ENCODE data around the gene TK2.

The TK2 gene

DNA sequence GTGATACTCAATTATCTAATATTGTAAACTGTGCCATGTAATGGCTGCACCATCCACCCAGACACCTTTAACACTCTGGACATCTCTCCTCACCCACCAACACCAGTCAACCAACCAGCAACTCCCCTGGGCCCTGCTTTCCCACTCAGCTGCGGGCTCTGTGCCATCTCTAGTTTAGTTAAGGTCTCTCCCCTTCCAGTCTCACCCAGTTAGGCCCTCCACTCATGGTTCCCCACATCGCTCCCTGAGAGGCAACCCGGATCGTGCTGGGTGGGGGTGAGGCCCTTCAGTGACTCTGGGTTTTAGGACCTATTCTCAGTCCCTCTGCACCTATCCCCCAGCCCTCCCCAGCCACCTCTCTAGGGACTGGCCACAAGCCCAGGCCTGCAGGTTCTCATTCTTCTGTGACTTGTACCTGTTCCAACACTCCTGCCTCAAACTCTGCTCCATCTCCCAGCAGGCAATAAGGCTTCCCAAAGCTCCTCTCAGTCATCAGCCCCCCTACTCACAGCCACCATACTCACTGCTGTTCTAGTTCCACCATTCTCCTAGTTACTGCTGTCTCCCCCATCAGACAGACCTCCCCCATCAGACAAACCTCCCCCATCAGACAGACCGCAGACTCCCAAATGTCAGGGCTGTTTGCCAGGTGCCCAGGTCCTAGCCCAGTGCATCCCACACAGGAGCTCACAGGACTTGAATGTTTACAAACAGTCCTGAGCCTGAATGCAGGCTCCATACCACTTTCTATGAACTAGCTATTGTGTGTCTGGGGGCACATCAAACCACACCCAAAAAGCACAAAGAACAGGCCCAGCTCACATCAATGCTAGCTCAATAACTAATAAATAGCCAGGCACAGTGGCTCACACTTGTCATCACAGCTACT lies 2.6 kb downstream of the TK2 start:
- DNase-seq (ENCODE audit: extremely low read depth in 1 of 2, low read depth in 1 of 2): no peak

DNA sequence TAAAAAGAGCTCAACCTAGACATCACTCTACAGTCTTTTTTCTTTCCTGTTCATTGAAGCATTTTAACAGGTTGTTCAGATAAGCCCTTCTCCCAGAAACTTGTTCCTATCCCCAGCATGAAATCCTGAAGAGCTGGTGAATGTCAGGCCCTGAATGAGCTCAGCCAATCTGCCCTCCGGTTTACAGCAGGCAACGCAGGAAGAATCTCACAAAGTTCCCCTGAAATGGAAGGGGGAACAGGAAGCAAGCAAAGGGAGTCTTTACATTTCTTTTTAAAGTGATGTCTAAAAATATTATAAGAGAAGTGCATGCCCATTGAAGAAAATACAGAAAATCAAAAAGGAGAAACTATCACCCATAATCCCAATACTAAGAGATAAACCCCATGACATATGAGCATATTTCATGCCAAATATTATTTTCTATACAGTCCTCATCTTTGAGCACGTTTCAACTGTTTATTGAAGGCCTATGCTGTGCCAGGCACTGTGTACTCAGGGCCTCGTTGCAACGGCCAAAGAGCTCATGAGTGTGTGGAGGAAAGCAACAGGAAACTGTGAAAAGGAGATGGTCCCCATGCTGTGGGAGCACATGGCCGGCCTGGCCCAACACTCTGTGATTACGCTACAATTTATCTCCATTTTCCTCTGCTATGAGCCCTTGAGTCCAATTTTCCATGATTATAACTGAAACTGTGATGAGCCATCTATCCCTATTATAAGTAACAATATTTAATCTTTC lies 5.7 kb downstream of the TK2 start:
- no peak for DNase-seq (ENCODE audit: extremely low read depth in 1 of 2, low read depth in 1 of 2)

DNA sequence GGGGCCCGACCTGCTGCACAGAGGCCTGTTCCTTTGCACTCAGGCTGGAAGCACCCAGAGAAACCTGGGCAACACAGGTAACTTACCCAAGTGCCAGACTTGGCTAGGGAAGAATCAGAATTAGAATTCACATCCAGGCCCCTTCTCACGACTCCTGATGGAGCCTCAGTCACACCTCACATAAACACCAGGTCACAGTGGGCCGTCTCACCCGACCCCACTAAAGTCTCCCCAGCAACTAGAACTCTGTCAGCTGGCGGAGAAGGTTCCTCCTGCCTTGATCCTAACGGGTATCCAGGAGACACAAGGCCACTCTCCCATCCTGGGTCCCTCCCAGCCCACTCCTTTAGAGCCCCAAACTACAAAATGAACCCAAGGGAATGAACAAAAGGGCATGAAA lies 6.4 kb downstream of the TK2 start:
- no peak for DNase-seq (ENCODE audit: extremely low read depth in 1 of 2, low read depth in 1 of 2)

DNA sequence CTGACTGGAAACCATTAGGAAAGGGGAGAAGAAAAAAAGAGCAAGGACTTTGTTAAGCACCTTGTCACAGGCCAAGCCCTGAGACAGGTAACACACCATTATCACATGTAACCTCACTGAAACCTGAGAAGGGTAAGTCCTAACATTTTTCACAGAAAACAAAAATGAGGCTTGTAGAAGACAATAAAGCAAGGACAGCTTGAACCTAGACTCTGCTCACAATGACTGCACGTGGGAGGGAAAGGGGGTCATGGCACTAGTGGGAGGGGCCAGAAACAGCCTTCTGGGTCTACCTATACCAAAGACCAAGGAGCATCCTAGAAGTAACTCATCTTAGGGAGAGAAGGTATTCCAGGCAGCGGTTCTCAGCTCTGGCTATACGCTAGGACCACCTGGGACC lies 7.5 kb downstream of the TK2 start:
- DNase-seq (ENCODE audit: extremely low read depth in 1 of 2, low read depth in 1 of 2): no peak

DNA sequence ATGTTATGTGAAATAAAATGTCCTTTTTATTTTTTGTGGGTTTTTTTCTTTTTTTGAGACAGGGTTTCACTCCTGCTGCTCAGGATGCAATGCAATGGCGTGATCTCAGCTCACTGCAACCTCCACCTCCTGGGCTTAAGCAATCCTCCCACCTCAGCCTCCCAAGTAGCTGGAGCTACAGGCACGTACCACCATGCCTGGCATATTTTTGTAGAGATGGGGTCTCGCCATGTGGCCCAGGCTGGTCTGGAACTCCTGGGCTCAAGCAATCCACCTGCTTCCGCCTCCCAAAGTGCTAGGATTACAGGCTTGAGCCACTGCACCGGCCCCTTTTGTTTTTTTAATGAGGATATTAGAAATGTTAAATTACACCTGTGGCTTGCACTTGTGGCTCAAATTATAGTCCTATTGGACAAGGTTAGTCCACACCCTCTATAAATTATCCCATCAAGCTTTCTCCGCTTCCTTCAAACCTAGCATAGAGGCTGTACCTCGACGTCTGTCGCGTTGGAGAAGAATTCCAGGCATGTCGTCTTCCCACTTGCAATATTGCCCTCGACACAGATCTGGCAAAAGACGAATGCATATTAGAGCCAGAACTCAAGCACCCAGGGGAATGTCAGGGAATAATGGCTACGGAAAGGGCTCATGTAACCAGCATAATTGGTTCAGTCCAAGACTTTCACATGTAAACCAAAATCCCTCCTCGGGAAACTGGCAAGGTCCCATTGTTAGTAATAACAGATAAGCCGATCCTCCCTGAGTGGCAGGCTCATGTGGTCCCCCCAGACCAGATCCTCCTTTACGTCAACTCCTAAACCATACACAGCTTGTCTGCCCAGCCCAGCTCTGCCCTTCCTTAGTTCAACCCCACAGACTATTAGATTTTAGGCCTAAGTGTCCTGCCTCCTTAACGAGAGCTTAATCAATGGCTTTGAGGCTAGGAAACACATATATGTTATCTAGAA lies 8.2 kb downstream of the TK2 start:
- no peak for DNase-seq (ENCODE audit: extremely low read depth in 1 of 2, low read depth in 1 of 2)

DNA sequence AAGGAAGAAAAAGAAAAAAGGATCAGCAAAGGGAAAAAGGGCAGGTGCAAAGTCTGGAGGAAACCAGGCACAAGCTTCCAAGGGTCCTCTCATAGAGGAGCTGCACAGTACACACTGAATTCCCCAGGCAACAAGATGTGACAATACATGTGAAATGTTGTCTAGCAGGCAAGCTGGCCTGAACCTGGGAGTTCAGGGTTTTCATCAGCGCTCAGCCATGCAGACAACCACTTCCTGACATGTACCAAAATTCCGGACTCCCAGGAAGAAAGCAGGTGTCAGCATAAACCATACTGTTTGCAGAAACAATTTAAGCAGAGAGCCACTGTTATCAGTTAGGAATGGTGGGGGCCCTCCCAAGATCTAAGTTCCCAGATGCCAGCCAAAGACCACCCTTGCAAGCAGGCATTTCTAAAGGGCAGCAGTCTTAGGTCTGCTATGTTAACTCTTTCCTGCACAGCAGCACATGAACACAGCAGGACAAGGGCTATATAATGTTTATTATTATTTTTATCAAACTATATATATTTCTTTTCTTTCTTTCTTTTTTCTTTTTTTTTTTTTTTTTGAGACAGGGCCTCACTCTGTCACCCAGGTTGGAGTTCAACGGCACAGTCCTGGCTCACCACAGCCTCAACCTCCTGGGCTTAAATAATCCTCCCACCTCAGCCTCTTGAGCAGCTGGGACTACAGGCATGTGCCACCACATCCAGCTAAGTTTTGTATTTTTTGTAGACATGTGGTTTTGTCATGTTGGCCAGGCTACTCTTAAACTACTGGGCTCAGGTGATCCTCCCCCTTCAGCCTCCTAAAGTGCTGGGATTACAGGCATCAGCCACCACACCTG lies 10.1 kb downstream of the TK2 start:
- DNase-seq (ENCODE audit: extremely low read depth in 1 of 2, low read depth in 1 of 2): no peak

DNA sequence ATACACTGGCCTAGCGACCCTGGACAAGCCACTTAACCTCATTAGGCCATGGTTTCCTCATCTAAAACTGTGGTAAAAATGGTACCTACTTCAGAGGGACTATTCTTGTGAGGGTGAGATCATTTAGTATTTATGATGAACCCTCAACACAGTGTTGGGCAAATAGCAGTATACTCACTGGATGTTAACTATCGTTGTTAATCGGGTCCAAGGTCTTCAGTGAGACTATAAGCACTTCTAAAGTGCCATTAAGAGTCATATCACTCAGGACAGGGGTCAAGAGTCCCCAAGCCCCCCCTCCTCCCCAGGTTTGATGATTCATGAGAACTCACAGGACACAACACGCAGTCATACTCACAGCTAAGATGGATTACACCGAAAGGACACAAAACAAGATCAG lies 11.0 kb downstream of the TK2 start:
- DNase-seq (ENCODE audit: extremely low read depth in 1 of 2, low read depth in 1 of 2): no peak

DNA sequence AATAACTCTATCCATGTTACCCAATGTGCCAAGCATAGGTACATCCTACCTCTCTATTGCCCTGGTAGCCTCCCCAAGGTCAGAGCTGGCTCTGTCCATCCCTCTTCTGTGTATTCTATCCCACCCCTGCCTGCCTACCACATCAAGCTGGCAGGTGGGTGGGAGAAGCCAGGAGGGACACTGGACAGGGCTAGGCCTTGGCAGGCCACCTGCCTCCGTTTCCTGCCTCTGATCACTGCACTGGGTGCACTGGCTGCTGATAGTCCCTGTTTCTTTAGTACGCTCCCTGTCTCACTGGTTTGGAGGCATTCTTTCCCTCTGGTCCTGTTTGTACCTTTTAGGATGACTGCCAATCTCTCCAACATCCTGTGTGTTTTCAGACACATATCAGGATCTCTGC lies 12.7 kb downstream of the TK2 start:
- DNase-seq (ENCODE audit: extremely low read depth in 1 of 2, low read depth in 1 of 2): no peak

DNA sequence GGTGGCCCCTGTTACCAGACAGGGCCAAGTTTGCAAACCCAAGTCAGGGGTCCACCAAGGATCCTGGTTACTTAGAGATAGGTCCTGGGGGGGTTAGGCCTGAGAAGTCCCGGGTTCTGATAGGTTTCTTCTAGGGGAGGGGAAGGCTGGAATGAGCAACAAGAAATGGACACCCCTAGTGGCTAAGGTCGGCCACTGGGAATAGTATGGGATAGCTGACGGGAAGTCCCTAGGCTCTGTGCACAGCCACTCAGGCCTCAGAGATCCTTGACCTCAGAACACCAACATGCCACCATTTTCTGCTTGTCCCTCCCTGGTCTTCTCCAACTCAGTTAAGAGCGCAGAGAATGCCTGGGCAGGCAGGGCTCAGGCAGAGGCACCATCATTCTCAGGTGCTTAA lies 13.4 kb downstream of the TK2 start:
- no peak for DNase-seq (ENCODE audit: extremely low read depth in 1 of 2, low read depth in 1 of 2)

DNA sequence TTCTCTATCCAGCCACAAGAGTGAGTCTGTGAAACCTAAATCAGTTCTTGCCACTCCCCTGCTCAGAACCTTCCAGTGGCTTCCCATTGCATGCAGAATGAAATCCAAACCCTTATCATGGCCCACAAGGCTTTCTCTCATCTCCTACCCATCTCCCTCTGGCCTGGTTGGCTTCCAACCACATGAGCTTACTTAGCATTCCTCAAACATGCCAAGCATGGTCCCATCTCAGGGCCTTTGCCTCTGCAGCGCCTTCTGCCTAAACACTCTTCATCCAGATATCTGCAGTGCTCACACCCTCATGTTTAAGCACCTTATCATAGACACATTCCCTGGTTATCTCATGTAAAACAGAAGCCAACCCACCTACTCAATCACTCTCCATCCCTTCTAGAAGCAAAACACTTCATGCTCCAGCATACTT lies 15.5 kb downstream of the TK2 start:
- no peak for DNase-seq (ENCODE audit: extremely low read depth in 1 of 2, low read depth in 1 of 2)

DNA sequence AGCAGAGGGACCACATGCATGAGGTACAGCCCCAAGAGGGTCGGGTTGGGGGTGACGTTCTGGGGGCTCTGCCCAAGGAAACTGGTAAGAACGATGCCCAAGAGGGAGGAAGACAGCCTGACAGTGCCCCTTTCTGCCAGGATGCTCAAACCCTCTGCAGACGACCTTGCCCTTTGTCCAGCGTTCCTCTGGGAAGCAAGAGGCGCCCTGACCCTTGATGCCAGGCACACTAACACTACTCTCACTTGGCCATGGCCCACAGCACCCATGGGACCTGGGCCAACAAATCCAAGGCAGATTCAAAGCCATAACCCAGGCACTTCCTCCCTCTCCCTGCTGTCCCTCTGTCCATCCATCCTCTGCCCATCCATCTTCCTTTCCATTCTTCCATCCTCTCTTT lies 20.4 kb downstream of the TK2 start:
- DNase-seq (ENCODE audit: extremely low read depth in 1 of 2, low read depth in 1 of 2): no peak

DNA sequence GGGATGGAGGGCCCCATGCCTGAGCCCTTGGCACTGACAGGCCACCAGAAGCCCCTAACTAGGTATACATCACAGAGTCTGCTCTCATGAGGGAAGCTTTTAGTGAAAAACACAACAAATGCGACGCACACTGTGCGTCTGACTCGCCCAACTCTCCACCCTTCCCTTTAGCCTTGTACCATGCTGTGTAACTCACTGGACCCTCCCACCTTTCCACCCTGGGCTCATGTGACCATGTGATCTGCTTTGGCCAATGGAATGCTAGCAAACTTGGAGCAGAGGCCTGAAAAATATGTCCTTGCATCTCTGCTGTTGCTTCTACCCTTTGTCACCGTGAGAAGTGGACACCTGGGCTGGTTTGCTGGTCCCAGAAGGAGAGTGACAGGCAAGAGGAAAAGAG lies 21.6 kb downstream of the TK2 start:
- DNase-seq (ENCODE audit: extremely low read depth in 1 of 2, low read depth in 1 of 2): no peak

DNA sequence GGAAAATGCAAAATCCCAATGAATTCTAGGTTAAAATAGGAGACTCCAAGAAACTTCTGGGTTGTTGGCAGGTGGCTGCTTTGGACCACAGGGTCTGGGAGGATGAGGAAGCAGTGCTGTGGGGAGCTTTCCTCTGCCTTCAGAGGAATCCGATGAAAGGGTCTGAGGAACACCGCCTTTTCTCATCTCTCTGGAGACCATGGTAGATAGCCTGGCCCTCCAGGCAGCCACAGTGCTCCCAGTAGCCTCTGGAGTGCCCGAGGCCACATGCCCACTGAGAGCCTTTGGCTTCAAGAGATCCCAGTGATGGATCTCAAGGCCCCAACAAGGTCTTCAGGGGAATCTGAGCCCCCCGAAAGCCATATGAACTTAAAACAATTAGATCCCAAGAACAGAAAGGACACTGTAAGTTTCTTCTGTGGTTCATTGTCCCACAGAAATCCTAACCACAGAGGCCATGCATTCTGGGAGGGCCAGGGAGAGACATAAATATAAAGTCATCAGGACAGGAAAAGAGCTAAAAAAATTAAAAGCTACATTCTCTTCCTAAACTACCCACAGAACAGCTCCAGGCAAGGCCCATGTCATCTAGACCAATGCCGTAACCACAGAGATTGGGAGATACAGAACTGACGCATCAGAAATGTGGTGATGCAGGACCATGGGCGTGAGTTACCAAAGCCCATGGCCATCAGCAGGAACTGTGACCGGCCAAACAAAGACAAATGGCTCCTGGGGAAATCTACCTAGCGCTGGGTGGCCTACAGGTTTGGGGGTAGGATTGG lies 24.3 kb downstream of the TK2 start:
- DNase-seq (ENCODE audit: extremely low read depth in 1 of 2, low read depth in 1 of 2): no peak

DNA sequence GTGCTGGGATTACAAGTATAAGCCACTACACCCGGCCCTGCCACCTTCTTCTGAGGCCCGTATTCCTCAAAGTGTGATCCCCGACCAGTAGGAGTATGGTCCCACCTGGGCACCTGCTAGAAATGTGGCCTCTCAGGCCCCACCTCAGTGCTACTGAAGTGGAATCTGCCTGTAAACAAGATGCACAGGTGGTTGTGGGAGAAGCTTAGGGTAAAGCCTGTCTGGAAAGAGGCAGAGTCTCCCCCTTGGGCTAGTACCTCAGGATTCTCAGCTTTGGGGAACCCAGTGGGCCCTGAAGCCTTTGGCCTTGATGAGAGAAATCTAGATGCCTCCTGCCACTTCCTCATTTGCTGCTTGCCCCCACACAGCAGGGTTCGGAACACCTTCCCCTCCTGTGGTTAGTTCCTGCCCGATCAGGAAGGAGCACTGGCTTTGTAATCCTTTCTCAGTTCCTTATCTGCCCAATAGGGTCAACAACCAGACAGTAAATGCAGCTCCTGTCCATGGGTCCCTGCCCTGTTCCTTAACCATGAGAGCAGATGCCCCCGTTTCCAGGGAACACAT lies 25.2 kb downstream of the TK2 start:
- DNase-seq (ENCODE audit: extremely low read depth in 1 of 2, low read depth in 1 of 2): no peak

DNA sequence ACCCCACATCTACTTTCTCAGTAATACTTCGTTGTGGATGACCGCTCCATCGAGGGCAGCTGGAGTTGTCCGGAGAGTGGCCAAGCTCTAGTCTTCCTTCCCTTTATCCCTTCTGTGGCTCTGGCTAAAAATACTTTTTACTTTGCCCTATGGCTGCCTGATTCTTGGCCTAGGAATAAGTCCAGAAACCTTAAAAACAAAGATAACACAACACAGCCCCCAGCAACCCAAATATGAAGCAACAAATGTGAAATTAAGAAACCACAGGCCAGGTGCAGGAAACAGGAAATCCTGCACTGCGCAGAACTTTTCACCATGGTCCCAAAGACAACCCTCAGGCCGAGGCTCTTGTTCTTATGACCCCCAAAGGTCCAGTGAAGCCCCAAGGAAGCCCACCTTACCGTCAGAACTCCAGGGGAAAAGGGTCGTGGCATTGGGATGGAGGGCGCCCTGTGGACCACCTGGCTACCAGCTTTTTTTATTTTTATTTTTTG lies 26.0 kb downstream of the TK2 start:
- no peak for DNase-seq (ENCODE audit: extremely low read depth in 1 of 2, low read depth in 1 of 2)

DNA sequence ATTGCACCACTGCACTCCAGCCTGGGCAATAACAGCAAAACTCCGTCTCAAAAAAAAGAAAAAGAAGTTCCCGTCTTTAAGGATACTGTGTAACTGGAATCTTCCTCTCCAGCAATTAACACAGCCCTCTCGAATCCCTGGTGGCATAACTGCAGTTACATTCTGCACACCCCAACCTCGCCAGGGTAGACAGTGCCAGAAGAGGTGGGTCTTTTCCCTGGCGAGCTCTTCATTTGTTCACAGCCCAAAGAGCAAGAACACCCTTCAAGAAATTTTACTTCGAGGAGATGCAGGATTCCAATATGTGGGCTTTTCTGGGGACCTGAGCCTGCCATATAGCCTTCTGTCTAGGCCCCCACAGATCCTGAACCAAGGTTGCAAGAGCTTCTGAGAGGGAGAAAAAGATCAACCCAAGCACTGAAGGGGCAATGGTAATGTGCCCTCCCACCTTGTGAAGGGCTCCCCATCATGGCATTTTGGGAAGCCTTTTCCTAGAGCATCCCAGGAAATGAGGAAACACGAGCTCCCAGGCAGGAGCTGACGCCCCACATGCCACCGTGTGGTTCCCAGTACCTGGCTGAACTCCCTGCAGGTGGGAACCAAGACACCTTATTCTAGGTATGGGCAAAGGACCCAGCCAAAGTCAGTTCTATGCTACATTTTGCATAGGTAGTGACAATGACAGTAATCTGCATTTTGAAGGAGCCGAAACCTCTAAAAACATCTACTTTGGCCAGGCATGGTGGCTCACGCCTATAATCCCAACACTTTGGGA lies 26.9 kb downstream of the TK2 start:
- no peak for DNase-seq (ENCODE audit: extremely low read depth in 1 of 2, low read depth in 1 of 2)

DNA sequence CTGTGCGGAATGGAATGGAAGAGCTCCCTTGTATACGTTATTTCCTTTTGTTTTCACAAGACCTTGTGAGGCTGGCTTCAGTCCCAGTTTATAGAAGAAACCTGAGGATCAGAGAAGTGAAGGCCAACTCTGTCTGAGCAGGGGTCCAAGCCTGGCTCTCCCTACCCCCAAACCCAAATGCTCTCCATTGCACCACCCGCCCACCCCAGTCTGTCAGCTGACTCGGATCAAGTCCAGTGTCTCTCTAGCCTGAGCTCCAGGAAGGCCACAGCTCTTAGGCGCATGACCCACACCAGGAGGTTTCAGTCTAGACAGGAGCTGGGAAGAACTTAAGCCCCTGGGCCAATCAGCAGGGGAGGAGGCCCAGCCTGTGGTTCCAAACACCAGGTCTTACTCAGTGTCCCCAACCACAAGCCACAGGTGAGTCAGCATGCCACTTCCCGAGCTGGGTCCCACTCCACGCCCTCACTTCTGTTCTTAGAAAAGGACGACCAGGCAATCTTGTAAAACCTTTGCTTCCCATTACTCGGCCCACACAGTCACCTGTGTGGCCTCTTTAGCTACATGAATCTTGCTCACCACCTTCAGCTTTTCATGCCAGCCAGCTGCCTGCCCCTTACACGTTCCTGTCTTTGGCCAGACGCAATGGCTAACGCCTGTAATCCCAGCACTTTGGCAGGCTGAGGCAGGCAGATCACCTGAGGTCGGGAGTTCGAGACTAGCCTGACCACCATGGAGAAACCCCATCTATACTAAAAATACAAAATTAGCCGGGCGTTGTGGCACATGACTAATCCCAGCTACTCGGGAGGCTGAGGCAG lies 27.8 kb downstream of the TK2 start:
- DNase-seq (ENCODE audit: extremely low read depth in 1 of 2, low read depth in 1 of 2): peak; percentile 92 to 98
